Activated naive CD8-positive, alpha-beta T cell (primary cell): ENCODE data around the gene FBXO33.
"Not testable (repeated sequence)": the region's sequence is repeated elsewhere in the genome, so short reads cannot be mapped to it uniquely, and the experiment has no call there.

Experiments used
- H3K27ac Mint-ChIP-seq: one replicate; pipeline ENCODE4 v1.8.0; 2021; ENCODE audit warnings: mixed read lengths
- H3K27me3 Mint-ChIP-seq: one replicate; pipeline ENCODE4 v1.8.0; 2021; ENCODE audit warnings: mixed read lengths
- H3K36me3 Mint-ChIP-seq: one replicate; pipeline ENCODE4 v1.8.0; 2021; ENCODE audit warnings: mixed read lengths
- H3K4me1 Mint-ChIP-seq: one replicate; pipeline ENCODE4 v1.8.0; 2021; ENCODE audit warnings: low read depth, mixed read lengths
- H3K4me3 Mint-ChIP-seq: one replicate; pipeline ENCODE4 v1.8.0; 2021; ENCODE audit warnings: mild to moderate bottlenecking, mixed read lengths
- H3K9me3 Mint-ChIP-seq: one replicate; pipeline ENCODE4 v1.8.0; 2021; ENCODE audit warnings: low read depth, mixed read lengths

Gene FBXO33

GRCh38 chr14:39369029-39369428 is 63.2 kb downstream of the FBXO33 start:
- Mint-ChIP-seq H3K27ac (no peak overlapping the region), H3K9me3 (no peaks in the 10 kb centered on the region), H3K27me3 (no peaks in the 10 kb centered on the region), H3K4me3 (no peak overlapping the region), H3K4me1 (peaks cover 2% of the 10 kb centered on the region), H3K36me3 (peaks cover 20% of the 10 kb centered on the region)

GRCh38 chr14:39368261-39368959 is 63.8 kb downstream of the FBXO33 start:
- H3K4me1 Mint-ChIP-seq = no peaks in the 10 kb centered on the region

GRCh38 chr14:39367387-39367751 is 64.9 kb downstream of the FBXO33 start:
- Mint-ChIP-seq H3K36me3 (peaks cover 28% of the 10 kb centered on the region), H3K4me3 (no peak overlapping the region), H3K9me3 (peaks cover 6% of the 10 kb centered on the region), H3K27ac (no peak overlapping the region), H3K27me3 (no peaks in the 10 kb centered on the region), H3K4me1 (no peaks in the 10 kb centered on the region)

More at GRCh38 chr14:39368261-39368959, 63.8 kb downstream of the FBXO33 start:
- Mint-ChIP-seq H3K4me3 (no peak overlapping the region), H3K27ac (no peak overlapping the region), H3K27me3 (no peaks in the 10 kb centered on the region), H3K9me3 (peaks cover 4% of the 10 kb centered on the region), H3K36me3 (peaks cover 23% of the 10 kb centered on the region)

DNA sequence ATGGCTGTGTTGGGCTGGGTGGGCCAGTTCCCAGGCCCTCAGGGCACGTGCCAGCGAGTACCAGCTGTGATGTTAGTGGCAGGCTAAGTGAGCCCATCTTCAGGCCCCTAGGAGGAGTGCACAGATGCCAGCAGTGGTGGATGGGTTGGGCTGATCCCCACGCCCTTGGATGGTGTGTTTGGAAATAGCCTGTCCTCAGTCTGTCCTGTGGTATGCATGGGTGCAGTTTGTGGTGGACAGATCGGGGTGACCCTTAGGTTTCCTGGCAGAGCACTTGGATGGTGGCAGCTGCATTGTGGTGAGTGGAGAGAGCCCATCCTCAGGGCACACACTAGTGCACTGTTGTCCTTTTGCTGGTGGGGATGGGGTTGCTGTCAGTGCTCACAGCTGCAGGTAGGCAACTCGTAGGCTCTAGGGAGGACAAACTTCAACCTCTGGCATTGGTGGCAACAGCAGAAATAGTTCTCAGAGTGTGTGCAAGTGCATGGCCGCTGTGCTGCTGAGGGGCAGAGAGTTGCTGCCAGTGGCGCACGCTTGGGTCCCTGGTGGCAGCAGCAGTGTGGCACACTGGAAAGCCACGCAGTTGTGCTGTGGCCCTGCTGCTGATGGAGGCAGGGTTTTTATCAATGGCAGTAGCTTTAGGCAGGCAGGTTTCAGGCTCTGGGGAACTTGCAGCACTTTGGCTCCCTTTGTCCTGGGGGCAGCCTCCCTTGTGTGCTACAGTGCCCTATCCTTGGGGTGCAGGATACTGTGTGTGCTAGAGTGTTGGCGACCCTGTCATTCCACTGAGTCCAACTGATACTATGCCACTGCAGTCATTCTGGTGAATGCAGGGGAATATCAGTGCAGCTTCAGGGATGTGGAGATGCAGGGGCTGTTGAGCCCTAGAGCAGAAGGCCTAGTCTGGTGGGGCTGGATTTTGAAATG is 65.5 kb downstream of the FBXO33 start:
- Mint-ChIP-seq H3K9me3 (peaks cover 6% of the 10 kb centered on the region), H3K27ac (no peak overlapping the region), H3K4me3 (no peak overlapping the region), H3K4me1 (no peaks in the 10 kb centered on the region), H3K27me3 (no peaks in the 10 kb centered on the region), H3K36me3 (peaks cover 34% of the 10 kb centered on the region)

- no peak overlapping the region for H3K4me3 Mint-ChIP-seq
- no peaks in the 10 kb centered on the region for H3K27me3 Mint-ChIP-seq
- H3K27ac Mint-ChIP-seq = no peak overlapping the region
- H3K9me3 Mint-ChIP-seq = peaks cover 6% of the 10 kb centered on the region
- peaks cover 35% of the 10 kb centered on the region for H3K36me3 Mint-ChIP-seq
- no peaks in the 10 kb centered on the region for H3K4me1 Mint-ChIP-seq
Observed at GRCh38 chr14:39365354-39365753, 66.9 kb downstream of the FBXO33 start.

- H3K4me3 Mint-ChIP-seq = no peak overlapping the region
Observed at GRCh38 chr14:39364509-39364908, 67.7 kb downstream of the FBXO33 start.

DNA sequence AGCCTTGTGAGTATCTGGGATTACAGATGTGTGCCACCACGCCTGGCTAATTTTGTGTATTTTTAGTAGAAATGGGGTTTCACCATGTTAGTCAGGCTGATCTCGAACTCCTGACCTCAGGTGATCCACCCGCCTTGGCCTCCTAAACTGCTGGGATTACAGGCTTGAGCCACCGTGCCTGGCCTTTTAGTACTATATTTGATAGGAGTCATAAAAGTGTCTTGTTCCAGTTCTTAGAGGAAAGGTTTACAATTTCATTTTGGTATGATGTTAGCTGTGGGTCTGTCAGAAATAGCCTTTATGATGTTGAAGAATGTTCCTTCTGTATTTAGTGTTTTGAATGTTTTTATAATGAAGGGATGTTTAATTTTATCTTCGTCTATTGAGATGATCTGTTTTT is 70.7 kb downstream of the FBXO33 start:
- peaks cover 56% of the 10 kb centered on the region for H3K36me3 Mint-ChIP-seq
- not testable (repeated sequence) for H3K9me3 Mint-ChIP-seq, H3K27me3 Mint-ChIP-seq, H3K4me3 Mint-ChIP-seq, H3K4me1 Mint-ChIP-seq, H3K27ac Mint-ChIP-seq

More at GRCh38 chr14:39364509-39364908, 67.7 kb downstream of the FBXO33 start:
- peaks cover 6% of the 10 kb centered on the region for H3K9me3 Mint-ChIP-seq
- H3K27ac Mint-ChIP-seq = no peak overlapping the region
- no peaks in the 10 kb centered on the region for H3K4me1 Mint-ChIP-seq
- H3K27me3 Mint-ChIP-seq = no peaks in the 10 kb centered on the region
- peaks cover 42% of the 10 kb centered on the region for H3K36me3 Mint-ChIP-seq

- H3K27ac Mint-ChIP-seq = no peak overlapping the region
- H3K4me1 Mint-ChIP-seq = peaks cover 7% of the 10 kb centered on the region
Observed at GRCh38 chr14:39360316-39360715, 71.9 kb downstream of the FBXO33 start.

DNA sequence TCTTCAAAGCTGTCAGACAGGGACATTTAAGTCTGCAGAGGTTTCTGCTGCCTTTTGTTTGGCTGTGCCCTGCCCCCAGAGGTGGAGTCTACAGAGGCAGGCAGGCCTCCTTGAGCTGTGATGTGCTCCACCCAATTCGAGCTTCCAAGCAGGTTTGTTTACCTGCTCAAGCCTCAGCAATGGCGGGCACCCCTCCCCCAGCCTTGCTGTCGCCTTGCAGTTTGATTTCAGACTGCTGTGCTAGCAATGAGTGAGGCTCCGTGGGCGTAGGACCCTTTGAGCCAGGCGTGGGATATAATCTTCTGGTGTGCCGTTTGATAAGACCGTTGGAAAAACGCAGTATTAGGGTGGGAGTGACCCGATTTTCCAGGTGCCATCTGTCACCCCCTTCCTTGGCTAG is 73.2 kb downstream of the FBXO33 start:
- peaks cover 65% of the 10 kb centered on the region for H3K36me3 Mint-ChIP-seq
- not testable (repeated sequence) for H3K4me1 Mint-ChIP-seq, H3K27ac Mint-ChIP-seq

More at GRCh38 chr14:39360316-39360715, 71.9 kb downstream of the FBXO33 start:
- H3K36me3 Mint-ChIP-seq = peaks cover 65% of the 10 kb centered on the region
- no peak overlapping the region for H3K4me3 Mint-ChIP-seq
- no peaks in the 10 kb centered on the region for H3K27me3 Mint-ChIP-seq
- peaks cover 6% of the 10 kb centered on the region for H3K9me3 Mint-ChIP-seq

DNA sequence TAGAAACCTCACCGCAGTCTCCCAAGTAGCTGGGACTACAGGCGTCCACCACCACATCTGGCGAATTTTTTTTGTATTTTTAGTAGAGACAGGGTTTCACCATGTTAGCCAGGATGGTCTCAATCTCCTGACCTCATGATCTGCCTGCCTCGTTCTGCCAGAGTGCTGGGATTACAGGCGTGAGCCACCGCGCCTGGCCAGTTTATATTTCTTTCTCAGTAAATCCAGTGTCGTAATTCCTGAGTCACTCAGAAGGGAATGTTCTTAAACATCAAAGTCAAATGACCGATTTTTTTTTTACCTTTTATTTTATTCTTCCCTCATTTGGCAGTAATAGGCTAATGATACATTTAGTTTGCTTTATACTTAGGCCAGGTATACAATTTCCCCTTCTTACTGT is 80.5 kb downstream of the FBXO33 start:
- H3K4me1 Mint-ChIP-seq = peaks cover 8% of the 10 kb centered on the region
- H3K36me3 Mint-ChIP-seq = peaks cover 42% of the 10 kb centered on the region
- H3K4me3 Mint-ChIP-seq = no peak overlapping the region
- peaks cover 10% of the 10 kb centered on the region for H3K9me3 Mint-ChIP-seq
- H3K27me3 Mint-ChIP-seq = no peaks in the 10 kb centered on the region
- no peak overlapping the region for H3K27ac Mint-ChIP-seq

More for the DNA sequence above, 73.2 kb downstream of the FBXO33 start:
- H3K27me3 Mint-ChIP-seq, H3K4me3 Mint-ChIP-seq, H3K9me3 Mint-ChIP-seq: not testable (repeated sequence)

DNA sequence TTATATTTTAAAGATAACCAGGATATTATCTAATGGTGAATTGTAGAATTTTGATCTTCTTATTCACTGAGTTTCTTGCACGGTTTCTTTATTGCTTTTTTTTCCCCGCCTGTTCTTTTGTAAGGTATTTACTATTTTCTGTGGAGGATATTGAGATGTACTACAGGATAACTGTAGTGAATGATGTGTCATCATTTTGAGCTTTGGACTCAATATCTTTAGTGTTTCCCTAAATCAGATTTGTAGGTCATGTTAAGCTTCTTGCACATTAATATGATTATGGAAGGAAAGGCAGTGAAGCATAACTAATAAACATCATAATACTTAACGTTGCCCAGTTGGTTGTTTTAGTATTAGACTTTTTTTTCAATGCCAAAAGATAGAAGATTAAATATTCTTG is 81.4 kb downstream of the FBXO33 start:
- peaks cover 10% of the 10 kb centered on the region for H3K9me3 Mint-ChIP-seq
- no peak overlapping the region for H3K27ac Mint-ChIP-seq
- peaks cover 40% of the 10 kb centered on the region for H3K36me3 Mint-ChIP-seq
- H3K27me3 Mint-ChIP-seq = no peaks in the 10 kb centered on the region
- H3K4me3 Mint-ChIP-seq = no peak overlapping the region
- peaks cover 4% of the 10 kb centered on the region for H3K4me1 Mint-ChIP-seq
